Astrocyte (in vitro differentiated cells and primary cell): ENCODE data around the gene ZNF254.

ENCODE experiments used
- EZH2 ChIP-seq: IDR thresholded peaks from 2 replicates; pipeline ENCODE4 v1.6.1; 2012; ENCODE audit warnings: mild to moderate bottlenecking, low read length, inconsistent platforms; ENCODE audit not compliant: insufficient read depth
- TF ChIP-seq, protein P1 (sequence below): IDR thresholded peaks from 2 replicates; pipeline ENCODE4 v1.5.1; 2011; ENCODE audit warnings: low read depth, mild to moderate bottlenecking, inconsistent platforms, low read length, moderate library complexity; ENCODE audit not compliant: insufficient read depth

DNA sequence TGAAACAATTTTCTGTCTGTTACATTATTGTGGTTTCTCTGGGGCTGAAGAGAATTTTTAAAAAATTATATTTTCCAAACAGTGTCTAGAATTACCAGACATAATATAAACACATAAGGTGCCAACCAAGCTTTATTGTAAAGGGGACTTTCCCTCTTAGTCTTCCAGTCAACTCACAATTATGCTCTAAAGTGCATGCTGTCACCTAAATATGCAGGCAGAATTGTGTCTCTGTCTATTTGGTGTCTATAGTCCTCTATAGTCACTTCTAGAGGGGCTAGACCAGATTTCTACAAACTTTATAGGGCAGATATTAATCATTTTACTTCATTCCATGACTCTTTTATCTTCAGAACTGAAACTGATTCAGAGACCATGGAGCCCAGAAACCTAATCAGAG lies 12.8 kb downstream of the ZNF254 start:
- TF ChIP-seq, protein P1, sequence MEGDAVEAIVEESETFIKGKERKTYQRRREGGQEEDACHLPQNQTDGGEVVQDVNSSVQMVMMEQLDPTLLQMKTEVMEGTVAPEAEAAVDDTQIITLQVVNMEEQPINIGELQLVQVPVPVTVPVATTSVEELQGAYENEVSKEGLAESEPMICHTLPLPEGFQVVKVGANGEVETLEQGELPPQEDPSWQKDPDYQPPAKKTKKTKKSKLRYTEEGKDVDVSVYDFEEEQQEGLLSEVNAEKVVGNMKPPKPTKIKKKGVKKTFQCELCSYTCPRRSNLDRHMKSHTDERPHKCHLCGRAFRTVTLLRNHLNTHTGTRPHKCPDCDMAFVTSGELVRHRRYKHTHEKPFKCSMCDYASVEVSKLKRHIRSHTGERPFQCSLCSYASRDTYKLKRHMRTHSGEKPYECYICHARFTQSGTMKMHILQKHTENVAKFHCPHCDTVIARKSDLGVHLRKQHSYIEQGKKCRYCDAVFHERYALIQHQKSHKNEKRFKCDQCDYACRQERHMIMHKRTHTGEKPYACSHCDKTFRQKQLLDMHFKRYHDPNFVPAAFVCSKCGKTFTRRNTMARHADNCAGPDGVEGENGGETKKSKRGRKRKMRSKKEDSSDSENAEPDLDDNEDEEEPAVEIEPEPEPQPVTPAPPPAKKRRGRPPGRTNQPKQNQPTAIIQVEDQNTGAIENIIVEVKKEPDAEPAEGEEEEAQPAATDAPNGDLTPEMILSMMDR: no peak
- TF ChIP-seq EZH2: no peak
